NB4 (cell line): ENCODE results near the gene GOLGB1.
"Not testable (repeated sequence)": the region's sequence is repeated elsewhere in the genome, so short reads cannot be mapped to it uniquely, and the experiment has no call there.

Experiments
- MYC ChIP-seq: IDR thresholded peaks from 2 replicates; pipeline ENCODE4 v1.6.1; 2011; ENCODE audit warnings: low read depth, low read length
- POLR2A ChIP-seq: IDR thresholded peaks from 2 replicates; pipeline ENCODE4 v1.6.1; 2011; ENCODE audit warnings: mild to moderate bottlenecking; ENCODE audit not compliant: insufficient read length; ENCODE audit errors: extremely low read depth
- TF ChIP-seq, protein P1 (sequence below): IDR thresholded peaks from one replicate; pipeline ENCODE4 v1.5.1; 2012; ENCODE audit warnings: low read depth, low read length
- TF ChIP-seq, protein P2 (sequence below): IDR thresholded peaks from 2 replicates; pipeline ENCODE4 v1.6.1; 2011; ENCODE audit warnings: low read depth, low read length

DNA sequence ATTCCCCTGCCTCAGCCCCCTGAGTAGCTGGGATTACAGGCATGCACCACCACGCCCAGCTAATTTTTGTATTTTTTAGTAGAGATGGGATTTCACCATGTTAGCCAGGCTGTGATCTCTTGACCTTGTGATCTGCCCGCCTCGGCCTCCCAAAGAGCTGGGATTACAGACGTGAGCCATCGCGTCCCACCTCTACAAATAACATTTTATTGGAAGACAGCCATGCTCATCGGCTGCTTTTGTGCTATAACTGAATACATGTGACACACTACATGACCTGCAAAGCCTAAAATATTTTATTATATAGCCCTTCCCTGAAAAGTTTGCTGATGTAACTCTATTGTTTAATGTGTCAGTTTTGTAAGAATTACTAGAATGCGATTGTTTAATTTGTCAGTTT is 33.2 kb upstream of the GOLGB1 start:
- TF ChIP-seq, protein P1, sequence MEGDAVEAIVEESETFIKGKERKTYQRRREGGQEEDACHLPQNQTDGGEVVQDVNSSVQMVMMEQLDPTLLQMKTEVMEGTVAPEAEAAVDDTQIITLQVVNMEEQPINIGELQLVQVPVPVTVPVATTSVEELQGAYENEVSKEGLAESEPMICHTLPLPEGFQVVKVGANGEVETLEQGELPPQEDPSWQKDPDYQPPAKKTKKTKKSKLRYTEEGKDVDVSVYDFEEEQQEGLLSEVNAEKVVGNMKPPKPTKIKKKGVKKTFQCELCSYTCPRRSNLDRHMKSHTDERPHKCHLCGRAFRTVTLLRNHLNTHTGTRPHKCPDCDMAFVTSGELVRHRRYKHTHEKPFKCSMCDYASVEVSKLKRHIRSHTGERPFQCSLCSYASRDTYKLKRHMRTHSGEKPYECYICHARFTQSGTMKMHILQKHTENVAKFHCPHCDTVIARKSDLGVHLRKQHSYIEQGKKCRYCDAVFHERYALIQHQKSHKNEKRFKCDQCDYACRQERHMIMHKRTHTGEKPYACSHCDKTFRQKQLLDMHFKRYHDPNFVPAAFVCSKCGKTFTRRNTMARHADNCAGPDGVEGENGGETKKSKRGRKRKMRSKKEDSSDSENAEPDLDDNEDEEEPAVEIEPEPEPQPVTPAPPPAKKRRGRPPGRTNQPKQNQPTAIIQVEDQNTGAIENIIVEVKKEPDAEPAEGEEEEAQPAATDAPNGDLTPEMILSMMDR, result not testable (repeated sequence)
- TF ChIP-seq POLR2A, MYC: not testable (repeated sequence)
- TF ChIP-seq, protein P2, sequence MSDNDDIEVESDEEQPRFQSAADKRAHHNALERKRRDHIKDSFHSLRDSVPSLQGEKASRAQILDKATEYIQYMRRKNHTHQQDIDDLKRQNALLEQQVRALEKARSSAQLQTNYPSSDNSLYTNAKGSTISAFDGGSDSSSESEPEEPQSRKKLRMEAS, result not testable (repeated sequence)
